OCI-LY1 (cell line): Measurements from ENCODE around the gene MSRB3.
"Not testable (repeated sequence)": the region's sequence is repeated elsewhere in the genome, so short reads cannot be mapped to it uniquely, and the experiment has no call there.

ENCODE experiments used
- H2AFZ ChIP-seq: fragments of 200-600 bp; sonication (generic), shearing (Covaris generic); 2 replicates; pipeline ENCODE4 v1.6.0; 2014; ENCODE audit warnings: antibody characterized with exemption, mild to moderate bottlenecking, low read length
- H3F3A ChIP-seq: fragments of 200-600 bp; sonication (generic), shearing (Covaris generic); 2 replicates; pipeline ENCODE4 v1.6.0; 2014; ENCODE audit warnings: mild to moderate bottlenecking, antibody characterized with exemption, low read length, moderate library complexity; ENCODE audit not compliant: insufficient read depth
- H3K27ac ChIP-seq: fragments of 200-600 bp; sonication (generic); 2 replicates; pipeline ENCODE4 v1.5.1; 2014; ENCODE audit warnings: low read length, mixed run types, mild to moderate bottlenecking, low read depth; ENCODE audit not compliant: poor library complexity, severe bottlenecking
- H3K27me3 ChIP-seq: fragments of 200-600 bp; sonication (generic); 2 replicates; pipeline ENCODE4 v1.6.0; 2014; ENCODE audit warnings: antibody characterized with exemption, mild to moderate bottlenecking, low read length, moderate library complexity; ENCODE audit not compliant: insufficient read depth
- H3K36me3 ChIP-seq: fragments of 200-600 bp; sonication (generic); 2 replicates; pipeline ENCODE4 v1.6.1; 2014; ENCODE audit warnings: mild to moderate bottlenecking, antibody characterized with exemption, low read length, moderate library complexity, mixed read lengths; ENCODE audit not compliant: insufficient read depth
- H3K4me1 ChIP-seq: fragments of 200-600 bp; sonication (generic); 2 replicates; pipeline ENCODE4 v1.5.1; 2014; ENCODE audit warnings: mild to moderate bottlenecking, low read length, moderate library complexity; ENCODE audit not compliant: insufficient read depth, severe bottlenecking
- H3K4me2 ChIP-seq: fragments of 200-600 bp; sonication (generic), shearing (Covaris generic); 2 replicates; pipeline ENCODE4 v1.6.1; 2014; ENCODE audit warnings: low read length
- H3K4me3 ChIP-seq: fragments of 200-600 bp; sonication (generic); 2 replicates; pipeline ENCODE4 v1.5.1; 2014; ENCODE audit warnings: low read length, low read depth, mild to moderate bottlenecking, mixed read lengths; ENCODE audit not compliant: poor library complexity, severe bottlenecking
- H3K79me2 ChIP-seq: fragments of 200-600 bp; shearing (Covaris generic); 2 replicates; pipeline ENCODE4 v1.6.1; 2016; ENCODE audit warnings: mixed run types, low read length, mixed read lengths; ENCODE audit not compliant: insufficient read depth
- H3K9ac ChIP-seq: fragments of 200-600 bp; sonication (generic), shearing (Covaris generic); 2 replicates; pipeline ENCODE4 v1.6.1; 2014; ENCODE audit warnings: mild to moderate bottlenecking, low read length, mixed read lengths
- H3K9me2 ChIP-seq: fragments of 200-600 bp; sonication (generic), shearing (Covaris generic); 2 replicates; pipeline ENCODE4 v1.6.1; 2014; ENCODE audit warnings: low read depth, mild to moderate bottlenecking, low read length, mixed read lengths
- H3K9me3 ChIP-seq: fragments of 200-600 bp; shearing (Covaris generic); 2 replicates; pipeline ENCODE4 v1.6.1; 2014; ENCODE audit warnings: low read length, mixed read lengths
- H4K20me1 ChIP-seq: fragments of 200-600 bp; sonication (generic), shearing (Covaris generic); 2 replicates; pipeline ENCODE4 v1.6.0; 2016; ENCODE audit warnings: mild to moderate bottlenecking, low read length; ENCODE audit not compliant: insufficient read depth
- CTCF ChIP-seq: fragments of 200-600 bp; sonication (generic), shearing (Covaris generic); IDR thresholded peaks from 2 replicates; pipeline ENCODE4 v1.5.1; 2017; ENCODE audit warnings: mild to moderate bottlenecking, antibody characterized with exemption, low read length, moderate library complexity, mixed read lengths
- EZH2 ChIP-seq: fragments of 200-600 bp; sonication (generic), shearing (Covaris generic); IDR thresholded peaks from 2 replicates; pipeline ENCODE4 v1.8.0; 2017; ENCODE audit warnings: borderline replicate concordance, mixed run types, mild to moderate bottlenecking, antibody characterized with exemption, low read length, moderate library complexity, mixed read lengths

Gene MSRB3

DNA sequence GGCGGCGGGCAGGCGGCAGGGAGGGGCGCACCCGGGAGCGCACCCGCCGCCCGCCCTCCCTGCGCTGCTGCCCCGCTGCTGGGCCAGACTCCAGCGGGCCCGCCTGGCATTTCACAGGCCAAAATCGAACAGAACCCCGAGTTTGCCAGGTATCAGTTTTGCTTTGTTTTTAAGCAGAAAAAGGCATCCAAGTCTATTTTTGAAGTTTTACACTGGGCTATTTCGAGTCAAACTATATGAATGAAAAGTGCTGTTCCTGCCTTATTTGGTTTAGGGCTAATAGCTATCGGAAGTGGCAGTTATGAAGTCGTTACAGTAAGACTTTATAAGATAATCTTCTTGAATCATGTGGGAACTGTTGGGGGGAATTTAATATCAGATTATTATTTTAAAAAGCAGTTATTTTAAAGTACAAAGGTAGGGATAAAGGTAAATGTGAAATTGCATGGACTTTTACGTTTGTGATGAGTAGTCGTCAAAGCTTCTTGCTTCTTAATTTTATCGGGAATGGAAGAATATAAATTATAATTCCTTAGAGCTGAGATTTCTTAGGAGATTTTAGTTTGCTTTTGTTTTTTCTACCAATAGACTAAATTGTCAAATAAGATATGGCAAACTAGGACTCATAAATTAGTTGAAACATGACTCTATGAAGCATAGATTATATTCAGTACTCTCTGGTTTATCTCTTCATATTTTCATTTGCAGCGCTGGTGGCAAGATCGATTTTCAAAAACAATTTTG is 1.1 kb downstream of the MSRB3 start:
- Histone ChIP-seq H3K9ac (no peak overlapping the region), H3K4me2 (peak overlapping the region; percentile 47)
- TF ChIP-seq CTCF (no peak), EZH2 (no peak)

DNA sequence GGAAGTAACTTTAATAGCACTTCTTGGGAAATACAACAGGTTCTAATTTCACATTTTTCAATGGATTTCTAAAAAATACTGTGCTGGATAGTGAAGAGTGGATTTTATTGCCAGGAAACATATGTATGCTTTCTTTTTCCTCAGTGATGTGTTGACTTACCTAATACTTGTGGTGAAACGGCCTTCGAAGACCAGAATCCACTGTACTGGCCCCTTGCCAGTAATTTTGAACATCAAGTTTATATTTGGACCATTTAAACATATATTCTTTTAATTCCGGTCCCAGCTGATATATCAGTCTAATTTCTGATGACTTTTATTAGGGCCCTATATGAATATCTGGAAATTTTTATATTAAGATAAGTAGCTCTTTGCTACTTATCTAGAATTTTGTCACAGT is 1.8 kb downstream of the MSRB3 start:
- Histone ChIP-seq H3K4me1 (no peaks in the 10 kb centered on the region), H2AFZ (no peak overlapping the region), H3K9me3 (no peaks in the 10 kb centered on the region), H3K4me3 (no peak overlapping the region), H3K9me2 (no peaks in the 10 kb centered on the region), H3K9ac (no peak overlapping the region), H3K79me2 (no peaks in the 10 kb centered on the region), H3K27me3 (peaks cover 3% of the 10 kb centered on the region; the same call in 1 of the 2 replicates), H3K4me2 (no peak overlapping the region), H3F3A (no peaks in the 10 kb centered on the region), H3K27ac (no peak overlapping the region), H3K36me3 (no peaks in the 10 kb centered on the region), H4K20me1 (no peaks in the 10 kb centered on the region)
- TF ChIP-seq CTCF = no peak
- no peak for TF ChIP-seq EZH2

More for the DNA sequence above, 1.1 kb downstream of the MSRB3 start:
- no peaks in the 10 kb centered on the region for H4K20me1 ChIP-seq
- peak overlapping the region; percentile 41 for H3K4me3 ChIP-seq
- no peaks in the 10 kb centered on the region for H3K4me1 ChIP-seq
- no peaks in the 10 kb centered on the region for H3K36me3 ChIP-seq
- no peaks in the 10 kb centered on the region for H3K79me2 ChIP-seq
- no peaks in the 10 kb centered on the region for H3K9me2 ChIP-seq
- no peaks in the 10 kb centered on the region for H3F3A ChIP-seq
- no peak overlapping the region for H2AFZ ChIP-seq
- no peak overlapping the region for H3K27ac ChIP-seq
- H3K9me3 ChIP-seq = no peaks in the 10 kb centered on the region
- peaks cover 3% of the 10 kb centered on the region; the same call in 1 of the 2 replicates for H3K27me3 ChIP-seq

GRCh38 chr12:65282840-65283239 is 4.4 kb downstream of the MSRB3 start:
- no peak overlapping the region for H3K27ac ChIP-seq
- no peaks in the 10 kb centered on the region for H3K36me3 ChIP-seq
- H3K79me2 ChIP-seq = no peaks in the 10 kb centered on the region
- H4K20me1 ChIP-seq = no peaks in the 10 kb centered on the region
- H3K9ac ChIP-seq = no peak overlapping the region
- TF ChIP-seq CTCF = no peak
- H3K4me3 ChIP-seq = no peak overlapping the region
- no peaks in the 10 kb centered on the region for H3K9me2 ChIP-seq
- H3K27me3 ChIP-seq = peaks cover 3% of the 10 kb centered on the region; the same call in 1 of the 2 replicates
- no peak overlapping the region for H3K4me2 ChIP-seq
- no peaks in the 10 kb centered on the region for H3F3A ChIP-seq
- H2AFZ ChIP-seq = no peak overlapping the region
- no peaks in the 10 kb centered on the region for H3K4me1 ChIP-seq
- no peaks in the 10 kb centered on the region for H3K9me3 ChIP-seq

DNA sequence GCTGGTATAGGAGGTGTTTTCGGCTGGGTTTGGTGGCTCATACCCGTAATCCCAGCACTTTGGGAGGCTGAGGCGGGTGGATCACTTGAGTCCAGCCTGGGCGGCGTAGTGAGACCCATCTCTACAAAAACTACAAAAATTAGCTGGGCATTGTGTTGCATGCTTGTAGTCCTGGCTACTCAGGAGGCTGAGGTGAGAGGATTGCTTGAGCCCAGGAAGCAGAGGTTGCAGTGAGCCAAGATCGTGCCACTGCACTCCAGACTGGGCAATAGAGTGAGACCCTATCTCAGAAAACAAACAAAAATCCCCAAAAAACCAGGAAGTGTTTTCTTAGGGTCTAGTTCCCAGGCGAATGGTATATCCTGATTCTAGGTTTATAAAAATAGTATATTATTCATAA is 7.0 kb downstream of the MSRB3 start:
- H3K4me3 ChIP-seq, H2AFZ ChIP-seq, H3K4me2 ChIP-seq, H3K4me1 ChIP-seq, H3K9me3 ChIP-seq, H3F3A ChIP-seq, H3K27ac ChIP-seq, H4K20me1 ChIP-seq, H3K9me2 ChIP-seq, H3K36me3 ChIP-seq, H3K9ac ChIP-seq, H3K27me3 ChIP-seq, H3K79me2 ChIP-seq: not testable (repeated sequence)
